Cardiac fibroblast (primary cell): ENCODE measurements around the gene MBLAC1.

Experiments
- DNase-seq, 2 donors: peaks; one replicate each; pipeline versions ENCODE4 v3.0.0 to v3.0.0-alpha.2; 2010; ENCODE audit warnings: low read depth in 2 of 2
- H3K4me3 ChIP-seq, 2 donors: replicated peaks in 1 of 2; 1 replicate in 1 of 2; 2 replicates in 1 of 2; pipeline ENCODE4 v1.5.1; 2011; ENCODE audit warnings: low read depth in 2 of 2, low read length in 2 of 2, mild to moderate bottlenecking in 2 of 2, moderate library complexity in 1 of 2
- TF ChIP-seq, protein P1 (sequence below): IDR thresholded peaks from one replicate; pipeline ENCODE4 v1.5.1; 2011; ENCODE audit warnings: low read depth, mild to moderate bottlenecking, low read length, inconsistent platforms

Gene MBLAC1

GRCh38 chr7:100085515-100085914 lies 41.3 kb upstream of the MBLAC1 start:
- TF ChIP-seq, protein P1, sequence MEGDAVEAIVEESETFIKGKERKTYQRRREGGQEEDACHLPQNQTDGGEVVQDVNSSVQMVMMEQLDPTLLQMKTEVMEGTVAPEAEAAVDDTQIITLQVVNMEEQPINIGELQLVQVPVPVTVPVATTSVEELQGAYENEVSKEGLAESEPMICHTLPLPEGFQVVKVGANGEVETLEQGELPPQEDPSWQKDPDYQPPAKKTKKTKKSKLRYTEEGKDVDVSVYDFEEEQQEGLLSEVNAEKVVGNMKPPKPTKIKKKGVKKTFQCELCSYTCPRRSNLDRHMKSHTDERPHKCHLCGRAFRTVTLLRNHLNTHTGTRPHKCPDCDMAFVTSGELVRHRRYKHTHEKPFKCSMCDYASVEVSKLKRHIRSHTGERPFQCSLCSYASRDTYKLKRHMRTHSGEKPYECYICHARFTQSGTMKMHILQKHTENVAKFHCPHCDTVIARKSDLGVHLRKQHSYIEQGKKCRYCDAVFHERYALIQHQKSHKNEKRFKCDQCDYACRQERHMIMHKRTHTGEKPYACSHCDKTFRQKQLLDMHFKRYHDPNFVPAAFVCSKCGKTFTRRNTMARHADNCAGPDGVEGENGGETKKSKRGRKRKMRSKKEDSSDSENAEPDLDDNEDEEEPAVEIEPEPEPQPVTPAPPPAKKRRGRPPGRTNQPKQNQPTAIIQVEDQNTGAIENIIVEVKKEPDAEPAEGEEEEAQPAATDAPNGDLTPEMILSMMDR = no peak
- DNase-seq = no peak

DNA sequence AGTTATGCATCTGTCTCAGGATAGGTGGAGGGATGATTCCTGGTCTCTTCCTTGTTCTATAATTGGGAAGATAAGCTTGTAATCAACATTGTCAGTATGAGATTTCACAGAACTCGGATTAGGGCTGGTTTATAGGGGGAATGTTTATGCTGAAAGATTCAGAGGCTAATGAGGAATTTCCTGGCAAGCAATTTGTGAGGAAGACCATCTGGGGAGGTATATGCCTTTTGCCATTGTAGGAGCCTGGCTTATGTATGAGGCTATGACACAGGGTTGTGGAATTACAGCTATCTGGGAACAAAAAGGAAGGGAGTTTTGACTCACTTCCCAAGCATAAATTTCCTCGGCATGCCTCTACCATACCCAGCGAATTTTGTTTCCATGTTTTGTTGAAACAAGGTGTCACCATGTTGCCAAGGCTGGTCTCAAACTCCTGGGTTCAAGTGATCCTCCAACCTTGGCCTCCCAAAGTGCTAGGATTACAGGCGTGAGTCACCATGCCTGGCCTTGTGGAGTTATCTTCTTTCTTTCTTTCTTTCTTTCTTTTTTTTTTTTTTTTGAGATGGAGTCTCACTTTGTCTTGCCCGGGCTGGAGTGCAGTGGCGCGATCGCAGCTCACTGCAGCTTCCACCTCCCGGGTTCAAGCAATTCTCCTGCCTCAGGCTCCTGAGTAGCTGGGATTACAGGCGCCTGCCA lies 39.6 kb upstream of the MBLAC1 start:
- TF ChIP-seq, protein P1 = no peak
- peak; percentile 97 to 98 for DNase-seq
- H3K4me3 ChIP-seq = no peak overlapping the region

More at GRCh38 chr7:100085515-100085914, 41.3 kb upstream of the MBLAC1 start:
- no peak overlapping the region for H3K4me3 ChIP-seq

- DNase-seq = no peak
- TF ChIP-seq, protein P1 = no peak
- peak overlapping the region; percentile 32 to 86 for H3K4me3 ChIP-seq
Measured at GRCh38 chr7:100088095-100088620, 38.6 kb upstream of the MBLAC1 start.

GRCh38 chr7:100088621-100089457 lies 37.9 kb upstream of the MBLAC1 start, which contains the start of gene COPS6:
TSS of gene COPS6 (plus strand) at chr7:100088969. CDS start at chr7:100088991, 22 bp downstream.
- peak within 1 kb of the TSS; percentile 86 to 87 for H3K4me3 ChIP-seq
- DNase-seq = peak; percentile 80 to 82
- TF ChIP-seq, protein P1 = no peak

GRCh38 chr7:100089458-100090196 lies 37.1 kb upstream of the MBLAC1 start:
- DNase-seq = peak in 1 of 2 donors; percentile 38
- peak overlapping the region; percentile 86 to 87 for H3K4me3 ChIP-seq
- TF ChIP-seq, protein P1 = no peak
